GM19240 (cell line): Measurements from ENCODE around the gene DENND4C.
"Not testable (repeated sequence)": the region's sequence is repeated elsewhere in the genome, so short reads cannot be mapped to it uniquely, and the experiment has no call there.

Experiments used
- DNase-seq: peaks from one replicate; pipeline ENCODE4 v3.0.0; 2011; ENCODE audit warnings: low spot score; ENCODE audit not compliant: insufficient read length

DENND4C gene

GRCh38 chr9:19223724-19224123, 6.8 kb upstream of the DENND4C start:
- DNase-seq: no peak

GRCh38 chr9:19224563-19224962, 5.9 kb upstream of the DENND4C start:
- DNase-seq: no peak

GRCh38 chr9:19229595-19230354, 718 bp upstream of the DENND4C start:
- peak; percentile 33 for DNase-seq

GRCh38 chr9:19231126-19231903, 822 bp downstream of the DENND4C start:
- no peak for DNase-seq

GRCh38 chr9:19231904-19232822, 1.7 kb downstream of the DENND4C start:
- DNase-seq: no peak

GRCh38 chr9:19232823-19233194, 2.3 kb downstream of the DENND4C start:
- no peak for DNase-seq

GRCh38 chr9:19233344-19233743, 2.9 kb downstream of the DENND4C start:
- DNase-seq: no peak

- no peak for DNase-seq
Measured at GRCh38 chr9:19239955-19240354, 9.5 kb downstream of the DENND4C start.

GRCh38 chr9:19241728-19242127, 11.2 kb downstream of the DENND4C start:
- DNase-seq: no peak

- no peak for DNase-seq
Measured at GRCh38 chr9:19243366-19244033, 13.0 kb downstream of the DENND4C start.

- DNase-seq: no peak
Measured at GRCh38 chr9:19246891-19247290, 16.4 kb downstream of the DENND4C start.

- no peak for DNase-seq
Measured at GRCh38 chr9:19247420-19247819, 16.9 kb downstream of the DENND4C start.

GRCh38 chr9:19250346-19250745, 19.9 kb downstream of the DENND4C start:
- DNase-seq: not testable (repeated sequence)

GRCh38 chr9:19251203-19251602, 20.7 kb downstream of the DENND4C start:
- DNase-seq: not testable (repeated sequence)

- not testable (repeated sequence) for DNase-seq
Measured at GRCh38 chr9:19251622-19252021, 21.1 kb downstream of the DENND4C start.

GRCh38 chr9:19252174-19252884, 21.8 kb downstream of the DENND4C start:
- DNase-seq: no peak

- no peak for DNase-seq
Measured at GRCh38 chr9:19252885-19253219, 22.4 kb downstream of the DENND4C start.

GRCh38 chr9:19255112-19255511, 24.6 kb downstream of the DENND4C start:
- no peak for DNase-seq

GRCh38 chr9:19255821-19256220, 25.3 kb downstream of the DENND4C start:
- no peak for DNase-seq

- not testable (repeated sequence) for DNase-seq
Measured at GRCh38 chr9:19259665-19260255, 29.3 kb downstream of the DENND4C start.
